GM18526 (cell line): Measurements from ENCODE around the gene TIAM2.

Source experiments
- POLR2A ChIP-seq: IDR thresholded peaks from 3 replicates; pipeline ENCODE4 v1.6.1; 2011; ENCODE audit not compliant: insufficient read length; ENCODE audit errors: extremely low read depth

Gene TIAM2

DNA sequence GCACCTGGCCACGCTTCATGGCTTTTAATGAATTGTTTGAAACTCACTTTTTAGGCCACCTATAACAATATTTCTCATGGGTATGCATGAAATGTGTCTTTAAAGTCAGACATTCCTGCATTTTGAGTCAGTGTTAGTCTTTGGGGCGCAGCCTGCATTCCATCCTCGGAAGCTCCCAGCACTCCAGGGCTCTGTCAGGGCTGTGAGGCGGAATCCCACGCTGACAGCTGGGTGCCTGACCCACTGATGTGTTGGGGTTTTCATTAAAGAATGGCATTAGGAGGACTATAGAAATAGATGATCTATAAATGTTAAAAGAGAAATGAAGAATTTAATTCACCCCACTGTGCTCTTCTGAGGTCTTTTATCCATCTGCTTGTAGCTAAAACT lies 252.5 kb downstream of the TIAM2 start:
- TF ChIP-seq POLR2A = no peak

DNA sequence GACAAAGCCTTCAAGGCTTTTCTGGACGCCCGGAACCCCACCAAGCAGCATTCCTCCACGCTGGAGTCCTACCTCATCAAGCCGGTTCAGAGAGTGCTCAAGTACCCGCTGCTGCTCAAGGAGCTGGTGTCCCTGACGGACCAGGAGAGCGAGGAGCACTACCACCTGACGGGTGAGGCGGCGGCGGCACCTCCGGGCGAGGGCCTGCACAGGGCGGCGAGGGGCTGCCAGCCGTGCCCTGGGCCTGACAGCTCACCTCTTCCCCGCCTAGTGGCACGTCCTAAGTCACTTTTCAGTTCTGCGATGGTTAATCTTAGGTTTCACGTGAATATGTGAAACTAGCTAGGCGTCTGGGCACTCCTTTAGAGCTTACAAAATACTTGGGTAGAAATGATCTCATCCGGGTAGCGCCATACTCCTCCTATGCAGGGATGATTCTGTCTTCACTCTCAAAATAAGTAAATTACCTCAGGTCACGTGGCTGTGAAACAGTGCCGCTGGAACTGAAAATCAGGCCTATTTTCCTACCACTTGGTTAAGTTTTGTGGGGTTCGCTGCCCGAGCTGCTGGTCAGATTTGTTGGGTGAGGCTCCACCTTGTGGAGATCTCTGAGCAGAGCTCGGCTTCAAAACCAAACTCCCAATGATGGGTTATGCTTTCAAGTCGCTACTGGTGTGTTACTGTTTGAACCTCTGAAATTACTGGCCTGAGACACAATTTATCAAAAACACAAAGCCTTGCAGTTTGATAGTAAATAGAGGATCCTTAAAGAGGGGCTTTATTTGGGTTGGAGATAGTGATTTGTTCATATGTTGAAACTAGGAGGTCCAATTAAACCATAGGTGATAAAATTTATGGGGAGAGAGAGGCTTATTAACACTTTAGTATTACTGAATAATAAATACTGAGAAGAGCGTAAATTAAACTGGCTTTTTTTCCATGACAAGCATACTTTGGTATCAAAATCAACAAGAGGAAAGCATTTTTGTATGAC lies 253.2 kb downstream of the TIAM2 start:
- TF ChIP-seq POLR2A = no peak

DNA sequence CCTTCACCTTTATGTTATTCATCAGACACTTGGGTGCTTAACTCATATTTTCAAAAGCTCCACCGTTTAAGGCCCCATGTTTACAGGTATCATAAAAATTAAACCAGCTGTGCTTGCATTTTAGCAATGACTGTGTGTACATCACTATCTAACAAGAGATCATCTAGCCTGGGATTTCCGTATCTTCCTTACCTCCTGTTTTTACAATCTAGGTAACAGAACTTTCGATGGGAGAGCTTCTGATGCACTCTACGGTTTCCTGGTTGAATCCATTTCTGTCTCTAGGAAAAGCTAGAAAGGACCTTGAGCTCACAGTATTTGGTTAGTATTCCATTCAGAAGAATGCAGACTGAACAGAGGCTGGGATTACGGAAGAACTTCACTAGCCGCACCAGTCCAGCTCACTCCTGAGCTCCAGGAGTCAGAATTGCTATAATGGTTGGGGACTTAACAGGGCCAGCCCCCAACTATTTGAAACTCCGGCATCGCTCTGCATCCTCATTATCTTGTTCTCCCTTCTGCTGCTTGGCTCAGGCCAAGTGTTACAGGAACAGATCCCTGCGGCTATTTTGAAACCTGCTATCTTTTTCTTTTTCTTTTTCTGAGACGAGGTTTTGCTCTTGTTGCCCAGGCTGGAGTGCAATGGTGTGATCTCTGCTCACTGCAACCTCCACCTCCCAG lies 255.7 kb downstream of the TIAM2 start:
- TF ChIP-seq POLR2A = no peak

DNA sequence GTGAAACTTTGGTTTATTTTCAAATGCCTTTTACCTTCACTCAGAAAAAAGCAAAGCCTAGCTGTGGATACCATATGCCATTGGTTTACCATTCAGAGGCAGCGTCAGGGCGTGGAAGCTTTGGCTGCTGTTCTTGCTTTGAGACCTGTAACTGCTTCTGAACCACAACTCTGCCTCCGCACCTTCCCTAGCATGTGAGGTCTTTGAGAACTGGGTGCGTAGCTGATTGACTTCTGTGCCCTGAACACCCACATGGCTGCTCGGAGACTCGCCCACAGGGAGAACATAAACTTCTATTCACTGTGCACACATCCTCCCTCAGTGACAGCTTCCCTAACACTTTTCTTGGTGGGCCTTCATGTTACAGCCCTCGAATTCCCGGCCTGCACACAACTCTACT lies 257.5 kb downstream of the TIAM2 start:
- TF ChIP-seq POLR2A = no peak

DNA sequence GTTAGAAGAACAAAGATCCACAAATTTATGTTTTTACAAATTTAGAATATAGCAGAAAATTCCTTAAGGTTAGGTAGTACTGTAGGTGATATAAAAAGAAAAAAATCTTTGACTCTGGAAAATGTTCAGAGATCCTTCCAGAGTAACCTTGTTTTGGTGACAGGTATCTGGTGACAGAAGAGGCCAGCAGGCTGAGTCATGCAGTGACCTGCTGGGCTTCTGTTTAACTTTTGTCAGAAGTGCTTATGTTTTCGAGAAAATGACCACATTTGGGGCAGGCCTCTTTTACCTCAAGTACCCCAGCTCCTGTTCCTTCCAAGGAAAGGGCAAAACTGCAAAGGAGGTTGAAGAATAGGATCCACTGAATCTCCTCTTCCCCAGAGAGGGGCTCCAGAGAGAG lies 258.2 kb downstream of the TIAM2 start:
- no peak for TF ChIP-seq POLR2A

DNA sequence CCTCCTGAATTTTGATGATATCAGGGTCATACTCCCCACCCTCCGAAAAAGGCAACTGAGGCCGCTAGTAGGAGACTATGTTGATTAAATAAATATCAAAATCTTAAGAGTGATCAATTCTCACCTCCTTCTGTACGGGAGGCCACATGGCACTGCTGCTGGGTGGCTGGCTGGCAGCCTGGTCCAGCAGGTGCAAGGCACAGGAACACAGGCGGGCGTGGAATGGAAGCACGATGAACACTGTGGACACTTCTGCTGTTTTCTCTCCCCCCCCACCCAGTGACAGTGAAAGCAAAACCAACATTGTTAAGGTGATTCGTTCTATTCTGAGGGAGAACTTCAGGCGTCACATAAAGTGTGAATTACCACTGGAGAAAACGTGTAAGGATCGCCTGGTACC lies 259.0 kb downstream of the TIAM2 start:
- TF ChIP-seq POLR2A = no peak

DNA sequence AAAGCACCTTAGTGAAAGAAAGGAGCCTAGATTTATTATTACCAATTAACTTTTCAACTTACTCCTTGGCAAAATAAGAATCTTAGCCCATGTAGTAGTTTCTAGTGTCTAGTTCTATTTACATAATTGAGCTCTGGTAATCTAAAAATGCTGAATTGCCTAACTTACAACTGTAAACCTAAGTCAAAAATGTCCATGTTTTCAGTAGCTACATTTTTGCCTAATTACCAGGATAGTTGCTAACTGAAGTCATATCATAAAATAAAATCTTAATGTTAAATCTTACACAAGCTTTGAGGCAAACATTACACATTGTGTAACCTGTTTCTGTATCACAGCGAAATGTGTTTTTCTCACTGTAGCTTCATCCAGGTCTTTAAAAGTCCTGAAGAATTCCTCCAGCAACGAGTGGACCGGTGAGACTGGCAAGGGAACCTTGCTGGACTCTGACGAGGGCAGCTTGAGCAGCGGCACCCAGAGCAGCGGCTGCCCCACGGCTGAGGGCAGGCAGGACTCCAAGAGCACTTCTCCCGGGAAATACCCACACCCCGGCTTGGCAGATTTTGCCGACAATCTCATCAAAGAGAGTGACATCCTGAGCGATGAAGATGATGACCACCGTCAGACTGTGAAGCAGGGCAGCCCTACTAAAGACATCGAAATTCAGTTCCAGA lies 261.1 kb downstream of the TIAM2 start:
- no peak for TF ChIP-seq POLR2A

DNA sequence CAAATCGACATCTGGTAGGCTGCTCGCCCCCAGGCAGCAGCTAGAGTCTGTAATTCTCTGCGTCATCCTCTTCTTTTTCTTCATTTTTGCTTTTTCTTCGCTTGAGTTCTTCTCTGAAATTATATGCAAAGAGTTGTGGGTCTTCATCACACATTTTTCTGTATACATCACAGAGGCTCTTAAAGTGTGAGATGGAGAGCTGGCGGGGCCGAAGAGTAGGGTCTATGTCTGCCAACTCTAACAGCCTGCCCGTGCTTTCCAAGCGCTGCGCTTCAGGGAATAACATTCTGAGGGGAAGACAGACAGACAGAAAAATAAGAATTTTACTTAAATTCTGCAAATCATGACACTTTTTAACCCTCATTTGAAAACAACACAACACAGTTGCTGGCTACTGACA lies 262.7 kb downstream of the TIAM2 start:
- TF ChIP-seq POLR2A = no peak

DNA sequence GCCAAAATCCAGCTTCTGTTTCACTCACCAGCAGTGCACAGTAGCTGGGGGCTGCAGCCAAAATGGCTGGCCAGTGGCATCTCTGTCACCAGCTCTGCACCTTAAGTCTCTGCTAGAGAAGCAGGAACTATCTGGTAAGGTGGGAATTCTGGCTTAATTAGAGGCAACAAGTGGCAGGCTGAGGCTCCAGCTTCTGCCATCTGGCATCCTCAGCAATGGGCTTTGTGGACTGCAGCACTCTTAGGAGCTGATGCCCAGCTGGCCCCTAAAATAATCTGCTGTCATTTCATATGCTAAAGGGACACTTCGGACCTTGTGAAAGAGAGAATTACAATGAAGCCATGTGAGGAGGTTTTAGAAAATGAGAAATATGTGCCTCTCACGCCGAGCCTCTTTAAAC lies 264.1 kb downstream of the TIAM2 start:
- TF ChIP-seq POLR2A = no peak

DNA sequence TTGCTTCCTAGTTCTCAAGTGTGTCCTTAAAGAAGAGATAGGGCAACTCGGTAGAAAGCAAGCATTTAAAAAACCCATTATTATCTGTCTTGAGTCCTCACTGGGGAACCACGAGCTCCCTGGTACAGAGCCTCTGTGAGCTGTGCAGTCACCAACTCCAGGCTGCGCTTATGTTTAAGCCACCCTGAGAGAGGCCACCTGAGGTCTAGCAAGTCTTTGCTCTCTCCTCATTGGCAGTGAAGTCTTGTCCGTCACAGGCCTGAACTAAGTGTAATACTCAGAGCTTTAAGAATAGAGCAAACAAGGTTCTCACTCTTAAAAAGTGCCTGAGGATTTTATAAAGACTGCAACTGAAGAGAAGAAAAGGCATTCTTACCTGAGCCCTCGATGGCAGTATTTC lies 264.8 kb downstream of the TIAM2 start:
- TF ChIP-seq POLR2A = no peak

DNA sequence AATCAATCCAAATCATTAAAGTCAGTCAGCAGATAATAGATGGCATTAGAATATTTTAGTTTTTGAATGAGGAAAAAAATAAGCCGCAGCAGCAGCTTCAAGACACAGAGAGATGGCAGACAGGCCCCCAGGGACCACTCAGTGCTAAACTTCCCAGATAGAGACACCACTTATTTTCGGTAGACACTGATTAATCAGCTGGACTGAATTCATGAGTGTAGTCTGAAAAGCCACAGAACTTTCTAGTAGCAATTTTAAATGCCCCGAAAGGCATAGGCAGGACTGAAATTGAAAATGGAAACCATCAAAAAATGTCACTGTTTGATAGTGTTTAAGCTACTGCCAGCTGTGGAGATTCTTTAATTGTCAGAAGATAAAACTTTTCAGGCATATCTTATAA lies 265.6 kb downstream of the TIAM2 start:
- no peak for TF ChIP-seq POLR2A

DNA sequence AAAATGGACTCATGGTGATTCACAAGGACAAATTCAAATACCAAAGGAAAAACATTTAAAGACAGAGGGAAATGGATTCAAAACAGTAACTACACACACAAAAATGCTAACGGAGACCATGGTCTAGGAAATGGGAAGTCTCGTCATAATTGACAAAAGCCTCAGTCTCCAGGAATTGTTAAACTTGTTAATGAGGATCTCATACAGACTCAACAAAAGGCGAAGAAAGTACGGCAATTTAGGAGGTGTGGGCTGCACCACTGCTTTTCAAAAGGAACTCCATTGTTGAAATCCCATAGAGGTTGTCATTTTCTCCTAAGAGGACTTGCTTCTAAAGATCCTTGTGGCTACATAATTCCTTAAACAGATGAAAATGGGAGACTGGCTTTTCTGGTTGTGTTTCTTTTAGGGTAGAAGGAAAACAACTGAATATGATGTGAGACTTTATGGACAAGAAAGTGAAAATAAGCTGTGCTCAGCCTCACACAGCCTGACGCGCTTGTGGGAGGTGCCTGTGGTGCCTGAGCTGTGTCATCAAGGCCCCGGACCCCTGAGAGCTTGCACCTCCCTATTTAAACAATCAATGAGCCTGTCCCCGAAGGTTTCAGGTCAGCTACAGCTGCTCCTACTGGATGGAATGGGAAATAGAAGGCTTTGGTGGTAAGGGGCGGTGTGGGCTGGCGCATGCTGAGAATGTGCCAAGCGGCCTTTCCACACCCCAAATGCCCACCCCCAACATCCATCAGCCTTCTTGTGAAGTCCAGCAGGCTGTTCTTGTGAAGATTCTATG lies 266.2 kb downstream of the TIAM2 start:
- no peak for TF ChIP-seq POLR2A

DNA sequence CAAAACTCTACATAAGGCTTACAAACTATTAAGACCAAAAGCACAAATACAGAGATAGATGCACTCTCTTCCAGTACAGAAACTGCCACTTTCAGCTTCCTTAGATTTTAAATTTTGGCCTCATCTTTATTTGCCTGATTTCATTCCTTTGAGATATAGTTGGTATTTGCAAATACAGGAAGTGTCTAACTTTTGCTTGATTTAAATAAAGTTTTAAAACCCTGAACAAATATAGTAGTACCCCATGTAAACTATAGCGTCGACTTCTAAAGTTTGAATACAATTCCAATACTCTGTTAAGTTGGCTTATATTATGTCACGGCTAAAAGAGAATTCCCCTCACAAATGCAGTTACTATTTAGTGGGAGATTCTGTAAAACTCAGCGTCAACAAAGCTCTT lies 267.5 kb downstream of the TIAM2 start:
- no peak for TF ChIP-seq POLR2A

DNA sequence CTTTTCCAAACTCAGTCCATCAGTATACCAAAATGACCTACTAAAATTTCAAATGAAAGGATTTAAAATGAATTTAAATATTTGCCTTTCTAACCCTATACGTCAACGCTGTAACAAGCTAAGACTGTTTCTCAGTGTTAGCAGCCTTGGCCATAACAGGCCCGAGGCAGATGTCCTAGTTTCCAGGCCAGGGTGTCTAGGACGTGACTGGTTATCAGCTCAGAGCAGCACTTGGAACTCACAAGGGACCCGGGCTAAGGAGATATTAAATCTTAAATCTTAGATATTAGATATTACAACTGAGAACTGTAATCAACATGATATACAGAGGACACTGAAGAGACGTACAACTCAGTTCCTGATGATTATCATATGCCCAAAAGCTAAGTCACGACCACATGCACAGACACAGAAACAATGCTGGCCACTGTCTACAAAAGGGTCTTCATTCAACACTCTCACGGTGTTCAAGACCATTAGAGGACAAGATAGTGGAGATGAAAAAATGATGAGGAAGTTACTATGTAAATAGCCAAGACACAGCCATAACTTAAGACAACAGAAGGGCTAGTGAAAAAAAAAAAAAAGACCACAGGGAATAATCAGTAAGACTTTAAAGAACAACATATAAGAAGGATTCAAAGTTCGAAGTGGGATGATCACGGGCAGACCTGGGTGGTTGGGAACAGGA lies 268.4 kb downstream of the TIAM2 start, which contains the start of gene CLDN20:
Gene CLDN20 (plus strand): TSS at position 641 of the 691 bp plus-strand sequence. CDS start 11,707 bp downstream, outside the sequence.
- no peak for TF ChIP-seq POLR2A

DNA sequence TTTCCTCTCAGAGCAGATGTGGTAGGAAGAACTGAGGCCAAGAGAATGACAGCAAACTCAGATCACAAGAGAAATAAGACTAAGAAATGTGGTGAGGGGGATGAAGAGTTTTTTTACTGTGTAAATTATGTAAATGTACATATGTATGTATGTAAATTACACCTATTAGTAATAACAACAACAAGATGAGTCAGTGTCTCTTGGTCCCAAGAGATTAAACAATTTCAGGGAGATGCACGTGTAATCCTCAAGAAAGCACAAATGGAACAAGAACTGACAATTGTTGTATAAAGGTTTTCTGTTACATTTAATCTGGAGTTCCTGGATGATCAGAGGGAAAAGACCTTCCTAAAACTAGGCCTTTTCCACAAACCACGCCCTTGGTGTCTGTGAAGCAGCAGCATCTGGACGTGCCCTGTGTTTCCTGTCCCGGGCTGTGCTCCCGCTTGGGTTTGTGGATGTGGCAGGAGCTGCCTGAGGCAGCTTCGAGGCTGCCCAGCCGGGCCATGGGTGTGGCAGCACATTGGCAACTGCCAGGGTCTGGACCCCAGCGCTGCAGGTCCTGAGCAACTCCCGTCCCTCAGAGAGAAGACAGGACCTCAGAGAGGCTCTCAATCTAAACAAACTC lies 269.7 kb downstream of the TIAM2 start:
- no peak for TF ChIP-seq POLR2A
